Measurements from ENCODE around the gene ARHGEF28. TPM values are rescaled to one million over a fixed set of nuclear protein-coding genes. Genes with fewer than 3 reads are reported as not detected.
A peak's percentile ranks its signal among the peaks of the same experiment; 100 is the strongest.

The ARHGEF28 gene
- total RNA-seq: not detected

GRCh38 chr5:73625944-73626811, at the start of gene ARHGEF28:
ARHGEF28 (plus strand) TSS chr5:73626196; CDS start chr5:73684852, 58,656 bp downstream.
- DNase-seq: no peak

GRCh38 chr5:73582285-73583145, 43.5 kb upstream of the ARHGEF28 start:
- DNase-seq: no peak

GRCh38 chr5:73587923-73588322, 38.1 kb upstream of the ARHGEF28 start:
- DNase-seq: no peak

- DNase-seq: peak; percentile 61
These were observed 34.8 kb upstream of the ARHGEF28 start for GRCh38 chr5:73591102-73591695.

GRCh38 chr5:73591698-73592501, 34.1 kb upstream of the ARHGEF28 start:
- no peak for DNase-seq

- DNase-seq: no peak
These were observed 33.4 kb upstream of the ARHGEF28 start for GRCh38 chr5:73592551-73592950.

GRCh38 chr5:73596705-73597328, 29.2 kb upstream of the ARHGEF28 start:
- DNase-seq: no peak

- DNase-seq: no peak
These were observed 26.6 kb upstream of the ARHGEF28 start for GRCh38 chr5:73599380-73599779.

- DNase-seq: no peak
These were observed 22.0 kb upstream of the ARHGEF28 start for GRCh38 chr5:73603998-73604397.

GRCh38 chr5:73605223-73606087, 20.5 kb upstream of the ARHGEF28 start:
- DNase-seq: no peak

GRCh38 chr5:73606206-73606753, 19.7 kb upstream of the ARHGEF28 start:
- no peak for DNase-seq

GRCh38 chr5:73607228-73607627, 18.8 kb upstream of the ARHGEF28 start:
- no peak for DNase-seq

- DNase-seq: no peak
These were observed 13.2 kb upstream of the ARHGEF28 start for GRCh38 chr5:73612799-73613198.

- DNase-seq: no peak
These were observed 10.9 kb upstream of the ARHGEF28 start for GRCh38 chr5:73615085-73615484.

GRCh38 chr5:73615947-73616346, 10.0 kb upstream of the ARHGEF28 start:
- no peak for DNase-seq

GRCh38 chr5:73617510-73618279, 8.3 kb upstream of the ARHGEF28 start:
- DNase-seq: no peak

- no peak for DNase-seq
These were observed 6.2 kb upstream of the ARHGEF28 start for GRCh38 chr5:73619606-73620333.

GRCh38 chr5:73620334-73620687, 5.7 kb upstream of the ARHGEF28 start:
- DNase-seq: no peak

GRCh38 chr5:73623060-73623459, 2.9 kb upstream of the ARHGEF28 start:
- DNase-seq: no peak

All from effector CD4-positive, alpha-beta T cell (primary cell).